ENCODE data around the gene BEND4.

The BEND4 gene

DNA sequence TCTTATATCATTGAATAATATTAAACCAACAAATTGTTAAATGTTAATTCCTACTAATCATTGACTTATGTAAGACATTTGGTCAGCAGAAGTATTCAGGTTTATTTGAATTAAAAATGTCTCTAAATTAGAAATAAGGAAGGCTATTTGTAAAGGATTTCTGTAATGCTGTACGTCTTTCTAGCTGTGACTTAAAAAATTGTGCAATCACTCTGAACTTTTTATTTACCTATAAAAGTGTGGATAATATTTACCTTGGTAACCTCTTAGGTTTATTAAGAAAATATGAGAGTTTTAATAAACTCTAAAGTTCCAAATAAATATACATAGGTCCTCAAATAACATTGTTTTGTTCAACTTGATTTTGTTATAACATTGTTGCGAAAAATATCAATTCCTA is 85.2 kb downstream of the BEND4 start:
- TF ChIP-seq GATA3 (IDR thresholded peaks at IDR 0.05; ENCODE audit: low read depth, low read length) = no peak

DNA sequence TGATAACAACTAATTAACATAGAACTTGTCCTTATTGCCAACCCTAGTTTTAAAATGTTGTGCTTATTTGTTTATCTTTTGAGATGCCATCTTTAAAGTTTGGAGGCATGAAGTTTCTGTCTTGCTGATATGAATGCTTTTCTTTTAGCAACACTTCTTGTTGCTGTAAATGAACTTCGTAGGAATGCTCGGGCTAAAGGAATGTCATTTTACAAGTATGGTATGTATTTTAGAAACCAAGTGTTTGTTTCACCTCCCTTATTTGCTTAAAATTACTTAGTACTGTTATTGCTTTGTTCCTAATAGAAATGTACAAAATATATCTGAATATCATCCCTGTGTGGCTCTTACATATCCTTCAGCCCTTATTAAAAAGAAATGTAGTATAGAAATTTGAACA is 86.1 kb downstream of the BEND4 start:
- no peak for TF ChIP-seq GATA2 (IDR thresholded peaks at IDR 0.05; ENCODE audit: low read depth, low read length)
- no peak for TF ChIP-seq GATA3 (IDR thresholded peaks at IDR 0.05; ENCODE audit: low read depth, low read length)
